Measurements from ENCODE around the gene ATAD2B.

- no peak for TF ChIP-seq CTCF (conservative IDR thresholded peaks at IDR 0.05; ENCODE audit: low read length)
- no peak for TF ChIP-seq EZH2phosphoT487 (IDR thresholded peaks at IDR 0.05; ENCODE audit: borderline replicate concordance, low read depth, low read length)
Observed at GRCh38 chr2:23862716-23863426, 64.1 kb downstream of the ATAD2B start.

All from OCI-LY7 (cell line).